Subcutaneous adipose tissue (tissue), 4 donors: Measurements from ENCODE around the gene MSH5. TPM values are rescaled to one million over a fixed set of nuclear protein-coding genes. Genes with fewer than 3 reads are reported as not detected.

Source experiments
- total RNA-seq, 4 donors: library from RNA; depleted of rRNA; stranded (reverse); fragments of >200 nt; gene quantifications; one replicate each; pipeline ENCODE4 v1.1.0, GENCODE V29; 2016
- TF ChIP-seq, protein P1 (sequence below): fragments of 450-650 bp; IDR thresholded peaks from one replicate; pipeline ENCODE4 v1.5.1; 2016; ENCODE audit warnings: low read depth, mild to moderate bottlenecking, control low read depth, antibody characterized with exemption, moderate library complexity

MSH5 gene
- total RNA-seq, 4 donors from 2014 or later = 7.5 to 24.5 (median 9.0) TPM

DNA sequence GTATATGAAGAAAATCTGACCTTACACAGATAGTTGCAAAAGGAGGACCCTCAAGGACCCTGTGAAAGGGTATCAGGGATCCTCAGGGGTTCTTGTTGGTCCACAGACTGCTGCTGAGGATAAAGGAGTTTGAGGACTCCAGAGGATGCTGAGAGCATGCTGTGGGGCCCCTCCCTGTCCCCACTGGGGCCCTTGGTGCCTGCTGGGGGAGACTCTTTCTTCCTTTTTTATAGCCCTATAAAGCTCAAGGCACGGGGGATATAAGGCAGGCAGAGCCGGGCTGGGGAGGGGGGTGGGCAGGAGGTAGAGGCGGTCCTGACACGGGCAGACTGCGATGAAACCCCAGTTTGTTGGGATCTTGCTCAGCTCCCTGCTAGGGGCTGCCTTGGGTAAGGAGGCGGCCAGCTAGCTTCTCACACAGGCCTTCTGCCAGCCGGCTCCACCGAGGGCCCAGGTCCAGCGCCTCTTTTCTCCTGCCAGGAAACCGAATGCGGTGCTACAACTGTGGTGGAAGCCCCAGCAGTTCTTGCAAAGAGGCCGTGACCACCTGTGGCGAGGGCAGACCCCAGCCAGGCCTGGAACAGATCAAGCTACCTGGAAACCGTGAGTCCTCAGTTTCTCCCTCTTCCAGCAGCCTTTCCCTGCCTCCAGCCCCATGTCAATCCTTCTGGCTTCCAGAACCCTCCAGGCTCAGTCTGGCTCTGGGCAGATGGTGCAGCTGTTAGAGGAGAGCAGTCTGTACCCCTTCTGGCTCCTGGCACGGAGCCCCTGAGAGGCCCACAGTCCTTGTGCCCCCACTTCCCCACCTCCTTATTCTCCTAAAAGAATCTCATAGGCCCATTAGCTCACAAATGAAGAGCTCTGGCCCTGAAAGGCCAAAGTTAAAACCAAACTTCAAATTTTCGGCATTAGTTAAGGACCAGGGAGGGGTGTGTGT is 24.5 kb upstream of the MSH5 start, which contains the start of gene LY6G6D:
LY6G6D (plus strand) TSS at position 327 of the 937 bp plus-strand sequence; CDS start at position 335, 8 bp downstream.
- TF ChIP-seq, protein P1, sequence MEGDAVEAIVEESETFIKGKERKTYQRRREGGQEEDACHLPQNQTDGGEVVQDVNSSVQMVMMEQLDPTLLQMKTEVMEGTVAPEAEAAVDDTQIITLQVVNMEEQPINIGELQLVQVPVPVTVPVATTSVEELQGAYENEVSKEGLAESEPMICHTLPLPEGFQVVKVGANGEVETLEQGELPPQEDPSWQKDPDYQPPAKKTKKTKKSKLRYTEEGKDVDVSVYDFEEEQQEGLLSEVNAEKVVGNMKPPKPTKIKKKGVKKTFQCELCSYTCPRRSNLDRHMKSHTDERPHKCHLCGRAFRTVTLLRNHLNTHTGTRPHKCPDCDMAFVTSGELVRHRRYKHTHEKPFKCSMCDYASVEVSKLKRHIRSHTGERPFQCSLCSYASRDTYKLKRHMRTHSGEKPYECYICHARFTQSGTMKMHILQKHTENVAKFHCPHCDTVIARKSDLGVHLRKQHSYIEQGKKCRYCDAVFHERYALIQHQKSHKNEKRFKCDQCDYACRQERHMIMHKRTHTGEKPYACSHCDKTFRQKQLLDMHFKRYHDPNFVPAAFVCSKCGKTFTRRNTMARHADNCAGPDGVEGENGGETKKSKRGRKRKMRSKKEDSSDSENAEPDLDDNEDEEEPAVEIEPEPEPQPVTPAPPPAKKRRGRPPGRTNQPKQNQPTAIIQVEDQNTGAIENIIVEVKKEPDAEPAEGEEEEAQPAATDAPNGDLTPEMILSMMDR = no peak

DNA sequence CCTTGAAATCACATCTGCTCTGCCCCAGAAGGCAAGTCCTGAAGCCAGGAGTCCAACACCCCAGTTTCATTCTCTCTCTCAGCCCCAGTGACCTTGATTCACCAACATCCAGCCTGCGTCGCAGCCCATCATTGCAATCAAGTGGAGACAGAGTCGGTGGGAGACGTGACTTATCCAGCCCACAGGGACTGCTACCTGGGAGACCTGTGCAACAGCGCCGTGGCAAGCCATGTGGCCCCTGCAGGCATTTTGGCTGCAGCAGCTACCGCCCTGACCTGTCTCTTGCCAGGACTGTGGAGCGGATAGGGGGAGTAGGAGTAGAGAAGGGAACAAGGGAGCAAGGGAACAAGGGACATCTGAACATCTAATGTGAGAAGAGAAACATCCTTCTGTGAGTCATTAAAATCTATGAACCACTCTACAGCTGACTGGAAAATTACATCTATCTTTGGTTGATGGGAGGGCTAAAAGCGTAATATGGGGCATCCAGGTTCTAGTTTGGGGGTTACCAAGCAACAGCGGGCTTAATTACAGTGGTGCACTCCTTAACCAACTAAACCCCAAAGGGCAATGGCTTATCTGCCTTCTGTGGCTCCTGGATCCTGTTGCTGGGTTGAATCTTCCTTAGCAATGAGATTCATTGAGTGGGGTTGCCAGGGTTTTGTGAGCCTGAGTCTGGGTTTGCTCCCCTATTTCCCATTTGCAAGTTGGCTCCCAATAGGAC is 22.1 kb upstream of the MSH5 start:
- TF ChIP-seq, protein P1 = no peak

DNA sequence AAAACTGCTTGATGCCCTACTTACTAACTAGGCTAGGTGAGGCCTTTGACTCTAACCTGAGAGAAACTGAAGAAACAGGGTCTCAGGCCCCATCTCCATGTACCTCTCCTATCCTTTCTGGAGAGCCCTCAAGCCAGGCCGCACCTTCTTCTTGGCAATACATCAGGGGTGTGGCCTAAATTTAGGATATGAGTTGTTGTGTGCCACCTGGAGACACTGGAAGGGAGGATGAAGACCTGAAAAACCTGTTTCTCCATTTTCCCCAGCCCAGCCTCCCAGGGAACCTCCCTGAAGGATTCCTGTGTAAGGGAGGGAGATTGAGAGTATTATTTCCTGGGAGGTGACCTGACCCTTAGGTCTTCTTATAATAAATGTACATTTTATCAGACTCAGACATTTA is 21.5 kb upstream of the MSH5 start:
- TF ChIP-seq, protein P1 = no peak

DNA sequence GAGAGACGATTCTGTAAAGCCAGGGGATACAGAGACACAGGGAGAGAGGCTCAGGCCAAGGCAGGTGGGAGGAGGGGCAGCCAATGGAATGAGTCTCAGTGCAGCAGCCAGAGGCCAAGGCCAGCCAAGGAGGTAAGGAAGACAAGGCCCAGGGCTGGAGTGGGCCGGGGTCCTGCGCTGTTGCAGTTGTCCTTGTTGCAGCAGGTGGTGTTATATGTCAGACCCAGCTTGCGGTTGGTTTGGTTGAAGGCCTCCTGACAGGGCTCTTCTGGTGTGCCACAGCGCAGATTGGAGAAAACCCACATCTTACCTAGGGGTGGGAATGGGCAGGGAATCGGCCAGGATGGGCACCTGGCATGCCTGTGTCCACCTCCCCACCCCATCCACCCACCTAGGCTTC is 20.8 kb upstream of the MSH5 start:
- TF ChIP-seq, protein P1 = no peak

DNA sequence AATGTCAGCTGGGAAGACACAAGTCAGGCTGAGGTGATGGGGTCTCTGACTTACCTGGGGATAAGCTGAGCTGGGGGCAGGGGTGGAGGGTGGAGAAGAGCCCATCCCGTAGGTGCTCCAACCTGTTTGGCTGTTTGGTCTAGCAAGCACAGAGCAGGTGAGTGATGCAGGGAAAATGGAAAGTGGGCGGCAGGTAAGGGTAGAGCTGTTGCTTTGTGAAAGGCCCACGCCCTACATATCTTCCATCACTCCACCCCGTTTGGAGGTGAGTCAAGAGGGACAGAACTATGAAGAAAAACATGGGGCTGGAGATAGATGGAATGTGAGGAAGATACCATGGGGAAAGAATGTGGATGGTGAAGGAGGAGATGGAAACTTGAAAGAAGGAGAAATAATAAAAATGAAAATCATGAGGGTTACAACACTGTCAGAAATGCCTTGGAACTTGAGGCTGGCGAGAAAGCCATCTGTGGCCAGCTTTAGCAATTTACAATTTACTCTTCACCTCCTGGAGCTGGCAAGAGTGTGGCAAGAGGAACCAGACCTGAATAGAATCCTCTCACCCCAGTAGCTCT is 19.5 kb upstream of the MSH5 start:
- TF ChIP-seq, protein P1 = no peak

DNA sequence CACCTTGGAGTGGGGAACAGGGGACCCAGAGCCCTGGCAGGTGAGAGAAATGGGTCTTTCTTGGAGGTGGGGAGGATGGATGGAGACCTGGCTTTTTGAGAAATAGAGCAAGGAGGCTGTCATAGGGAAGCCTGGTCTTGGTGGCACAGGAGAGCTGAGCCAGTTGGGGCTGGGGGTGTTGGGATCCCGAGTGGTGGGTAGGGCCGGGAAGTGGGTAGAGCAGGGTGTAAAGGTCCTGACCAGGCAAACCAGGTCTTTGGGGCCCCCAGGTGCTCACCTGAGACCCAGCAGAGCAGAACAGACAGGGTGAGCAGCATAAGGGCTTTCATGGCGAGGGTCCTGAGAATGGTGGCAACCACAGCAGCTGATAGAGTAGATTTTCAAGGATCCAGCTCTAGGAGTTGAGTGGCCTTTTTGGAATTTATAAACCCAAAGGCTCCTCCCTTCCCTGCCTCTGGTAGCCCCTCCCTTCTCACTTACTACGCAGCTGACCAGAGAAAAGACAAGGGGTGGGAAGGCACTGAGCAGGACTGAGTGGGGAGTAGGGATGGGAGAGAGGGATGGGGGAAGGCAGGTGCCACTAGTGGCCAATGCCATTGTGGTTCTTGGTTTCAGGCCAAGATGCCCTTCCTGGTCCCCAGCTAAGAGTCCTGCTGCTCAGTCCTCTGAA is 18.3 kb upstream of the MSH5 start, which contains the start of gene LY6G6C:
LY6G6C (minus strand) TSS at position 396 of the 670 bp plus-strand sequence; CDS start at position 329, 67 bp downstream.
- TF ChIP-seq, protein P1 = no peak
